GM21360 (cell line): Measurements from ENCODE around the gene KIF19.
"Not testable (repeated sequence)": the region's sequence is repeated elsewhere in the genome, so short reads cannot be mapped to it uniquely, and the experiment has no call there.

Experiments used
- ATAC-seq: cut with Tn5 transposase; IDR thresholded peaks from one replicate; pipeline ENCODE4 v1.9.1; 2021; ENCODE audit warnings: mild to moderate bottlenecking, moderate library complexity; ENCODE audit not compliant: unreplicated experiment

KIF19 gene

DNA sequence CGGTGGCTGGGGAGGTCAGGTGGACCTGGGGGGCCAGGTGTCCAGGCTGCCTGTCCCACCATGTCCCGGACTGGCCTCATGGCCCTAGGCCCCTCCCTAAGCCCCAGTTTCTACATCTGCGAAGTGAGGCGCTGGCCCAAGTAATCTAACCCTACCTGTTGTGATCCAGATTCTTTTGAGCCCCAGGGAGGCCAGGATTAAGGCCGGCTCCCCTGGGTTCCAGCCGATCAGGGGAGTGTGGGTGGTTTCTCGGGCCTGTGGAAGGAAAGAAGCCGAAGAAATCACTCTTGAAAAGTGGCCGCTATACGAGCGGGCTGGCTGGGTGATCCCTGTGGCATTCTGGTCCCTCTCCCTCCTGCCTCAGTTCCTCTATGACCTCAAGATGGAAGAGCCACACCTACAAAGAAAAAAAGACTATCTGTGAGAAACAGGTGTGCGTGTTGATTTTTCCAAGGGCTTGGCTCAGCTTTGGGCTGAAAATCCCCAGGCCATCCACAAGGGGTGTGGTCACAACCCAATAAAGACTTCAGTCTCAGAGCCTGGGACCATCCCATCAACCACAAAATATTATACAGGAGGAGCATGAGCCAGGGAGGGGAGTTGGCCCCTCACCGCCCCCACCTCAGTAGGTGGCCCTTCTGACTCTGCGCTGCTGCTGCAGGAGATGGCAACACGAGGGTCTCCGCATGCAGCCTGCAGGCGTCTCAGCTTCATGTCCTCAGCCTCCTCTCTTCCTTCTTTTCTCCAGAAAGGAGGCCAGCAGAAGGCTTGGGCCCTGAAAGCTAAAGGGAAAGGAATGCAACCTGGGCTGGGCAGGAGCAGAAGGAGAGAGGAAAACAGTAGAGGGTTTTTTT lies 61.6 kb downstream of the KIF19 start:
- ATAC-seq, result no peak

DNA sequence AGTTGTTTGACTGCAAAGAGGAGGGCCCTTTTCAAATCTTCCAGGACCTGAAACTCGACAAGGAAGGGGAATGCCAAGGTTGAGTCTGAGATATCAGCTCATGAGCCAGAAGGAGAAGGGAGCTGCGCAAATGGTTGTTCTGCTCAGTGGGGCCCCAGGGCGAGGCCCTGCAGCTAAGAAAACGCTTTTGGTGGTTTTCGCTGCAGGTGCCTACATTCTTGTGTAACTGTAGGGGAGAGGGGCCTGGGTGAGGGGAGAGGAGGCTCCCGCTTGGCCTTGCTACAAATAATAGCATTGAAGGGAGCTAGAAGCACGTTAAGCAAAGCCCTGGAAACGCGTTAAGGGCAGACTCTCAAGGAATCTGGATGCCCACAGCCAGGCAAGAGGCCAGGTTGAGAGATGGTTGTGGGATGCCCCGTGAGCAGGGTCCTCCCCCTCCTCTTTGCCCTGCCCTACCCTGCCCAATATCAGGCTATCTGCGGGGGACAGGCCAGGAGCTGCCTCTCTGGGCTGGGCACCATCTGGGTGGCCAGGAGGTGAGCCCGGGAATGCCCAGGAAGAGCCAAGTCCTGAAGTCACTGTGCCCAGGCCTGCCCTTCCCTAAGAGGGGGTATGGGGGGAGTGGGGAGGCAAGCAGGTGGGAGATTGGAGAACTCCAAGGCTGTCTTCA lies 63.2 kb downstream of the KIF19 start:
- no peak for ATAC-seq

GRCh38 chr17:74389937-74390679 lies 64.1 kb downstream of the KIF19 start:
- ATAC-seq, result no peak

GRCh38 chr17:74390680-74391653 lies 64.9 kb downstream of the KIF19 start:
- ATAC-seq, result no peak

- no peak for ATAC-seq
Measured at GRCh38 chr17:74391771-74392170, 65.7 kb downstream of the KIF19 start.

GRCh38 chr17:74392848-74393247 lies 66.8 kb downstream of the KIF19 start:
- ATAC-seq, result no peak

DNA sequence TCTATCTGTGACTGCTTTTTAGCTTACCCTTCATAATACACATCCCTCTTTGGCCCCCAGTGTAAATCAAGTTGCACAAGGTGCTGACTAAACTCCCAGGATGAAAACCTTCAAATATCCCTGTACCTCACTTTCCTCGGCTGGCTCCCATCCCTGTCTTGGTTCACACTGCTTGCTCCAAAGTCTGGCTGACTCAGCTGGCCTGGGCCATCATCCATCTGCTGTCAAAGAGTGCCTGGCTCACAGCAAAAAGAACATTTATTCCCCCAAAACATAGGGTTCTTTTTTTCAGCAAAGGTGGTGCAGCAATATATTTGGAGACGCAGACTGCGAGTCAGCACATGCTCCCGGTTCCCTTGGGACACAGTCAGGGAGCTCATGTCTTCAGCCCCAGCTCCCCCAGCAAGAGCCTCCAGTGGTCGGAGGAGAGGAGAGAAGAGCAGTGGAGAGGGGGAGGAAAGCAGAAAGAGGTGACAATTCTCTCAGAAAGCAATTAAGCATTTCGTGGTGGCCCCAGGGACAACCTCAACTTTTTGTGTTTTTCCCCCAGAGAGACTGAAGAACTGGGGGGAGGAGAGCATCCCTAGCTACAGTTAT lies 67.4 kb downstream of the KIF19 start:
- ATAC-seq, result no peak

GRCh38 chr17:74394275-74394950 lies 68.4 kb downstream of the KIF19 start:
- no peak for ATAC-seq

DNA sequence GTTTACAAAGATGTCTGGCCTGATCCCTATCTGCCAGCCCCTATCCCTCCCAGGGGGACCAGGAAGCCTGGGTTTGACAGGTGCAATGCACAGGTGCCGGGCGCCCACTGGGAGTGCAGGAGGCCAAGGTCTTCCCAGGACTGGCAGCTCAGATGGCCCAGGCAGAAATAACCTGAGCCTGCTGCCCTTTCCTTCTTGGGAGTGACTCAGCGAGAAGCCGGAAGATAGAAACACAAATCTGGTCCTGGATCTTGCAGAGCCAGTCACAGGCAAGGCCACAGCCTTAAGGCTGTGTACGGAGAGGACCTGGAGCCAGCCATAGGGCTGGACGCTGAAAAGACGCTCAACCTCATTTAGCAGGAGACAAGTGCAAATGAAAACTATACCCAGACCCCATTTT lies 69.0 kb downstream of the KIF19 start:
- no peak for ATAC-seq

DNA sequence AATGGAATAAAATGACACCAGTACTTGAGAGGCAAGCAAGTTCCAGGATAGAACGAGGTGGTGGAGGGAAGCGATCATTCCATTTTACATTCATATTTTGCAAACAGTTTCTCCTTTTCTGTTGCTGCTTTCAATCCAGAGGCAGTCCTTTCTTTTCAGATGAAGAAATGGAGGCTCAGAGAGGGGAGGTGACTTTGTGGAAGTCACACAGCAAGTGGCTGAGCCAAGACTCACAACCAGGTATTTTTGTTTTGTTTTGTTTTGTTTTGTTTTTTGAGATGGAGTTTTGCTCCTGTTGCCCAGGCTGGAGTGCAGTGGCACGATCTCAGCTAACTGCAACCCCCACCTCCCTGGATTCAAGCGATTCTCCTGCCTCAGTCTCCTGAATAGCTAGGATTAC lies 70.5 kb downstream of the KIF19 start:
- ATAC-seq, result no peak

DNA sequence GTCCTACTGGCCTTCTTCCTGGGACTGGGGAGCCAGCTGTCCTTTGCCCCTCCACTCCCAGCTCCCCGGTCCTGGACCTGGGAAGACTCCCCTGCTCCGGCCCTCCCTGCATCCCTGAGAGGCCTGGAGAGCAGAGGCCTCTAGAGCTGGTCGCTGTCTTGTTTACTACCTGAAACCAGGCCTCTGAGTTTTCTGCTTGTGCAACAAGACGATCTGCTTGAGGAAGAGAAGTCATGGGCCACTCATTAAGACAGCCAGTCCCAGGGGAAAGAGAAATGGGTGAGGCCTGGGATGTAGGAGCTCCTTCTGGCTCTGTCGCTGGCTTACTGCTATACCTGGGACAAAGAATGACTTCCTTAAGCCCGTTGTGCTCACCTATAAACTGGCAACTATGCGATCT lies 76.0 kb downstream of the KIF19 start:
- ATAC-seq, result no peak

DNA sequence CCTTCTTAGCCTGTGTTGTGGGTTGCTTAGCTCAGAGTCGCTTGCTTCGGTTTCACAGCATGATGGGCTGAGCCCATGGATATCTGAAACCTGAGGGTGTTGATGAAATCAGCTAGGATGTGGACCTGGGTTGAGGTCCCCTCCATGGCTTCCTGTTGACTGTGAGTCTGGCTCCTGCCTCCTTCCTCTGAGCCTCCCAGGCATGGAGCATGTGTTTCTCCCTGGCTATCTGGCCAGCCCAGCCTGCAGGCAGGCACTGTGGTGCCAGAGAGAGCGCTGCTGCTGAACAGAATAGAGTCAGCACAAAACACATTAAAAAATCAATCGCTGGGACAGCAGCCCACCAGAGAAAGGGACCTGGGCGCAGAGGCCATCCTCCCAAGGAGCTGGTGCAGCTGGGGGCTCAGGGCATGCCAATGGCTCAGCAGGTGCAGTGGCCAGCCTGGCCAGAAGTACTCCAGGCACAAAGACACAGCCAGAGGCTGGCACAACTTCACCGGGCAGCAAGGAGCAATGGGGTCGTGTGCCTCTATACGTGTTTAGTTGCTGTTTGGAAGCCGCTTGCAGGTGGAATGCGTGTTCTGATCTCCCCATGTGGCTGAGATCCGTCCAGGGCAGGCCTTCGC lies 77.6 kb downstream of the KIF19 start:
- ATAC-seq, result no peak

DNA sequence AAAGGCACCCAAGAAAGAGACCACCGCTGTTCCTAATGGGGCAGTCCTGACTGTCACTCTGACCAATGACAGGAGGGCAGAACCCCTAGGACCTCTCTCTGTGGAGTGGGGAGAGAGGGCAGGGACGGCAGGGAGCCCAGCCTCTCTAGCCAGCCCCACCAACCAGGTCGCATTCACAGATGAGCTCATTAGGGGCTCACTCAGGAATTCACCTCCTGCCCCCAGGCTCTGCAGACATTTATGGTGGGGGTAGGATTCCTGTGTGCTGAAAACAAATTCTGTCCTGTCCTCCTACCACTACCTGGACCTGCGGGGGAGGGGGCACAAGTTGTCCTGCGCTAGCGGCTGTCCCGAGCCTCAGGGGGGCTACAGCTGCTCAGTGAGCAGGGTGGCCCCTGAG lies 78.2 kb downstream of the KIF19 start:
- no peak for ATAC-seq

- ATAC-seq, result no peak
Measured at GRCh38 chr17:74404789-74405188, 78.8 kb downstream of the KIF19 start.

- ATAC-seq, result not testable (repeated sequence)
Measured at GRCh38 chr17:74405311-74405710, 79.3 kb downstream of the KIF19 start.
